Mesendoderm (in vitro differentiated cells): ENCODE results near the gene SIM2.
A peak's percentile ranks its signal among the peaks of the same experiment; 100 is the strongest.

ENCODE experiments used
- DNase-seq: peaks from one replicate; pipeline ENCODE4 v3.0.0; 2013
- H2AK5ac ChIP-seq: 2 replicates; pipeline ENCODE4 v1.6.1; 2013; ENCODE audit warnings: low read length, inconsistent platforms
- H2BK120ac ChIP-seq: 2 replicates; pipeline ENCODE4 v1.6.1; 2013; ENCODE audit warnings: low read depth, mild to moderate bottlenecking, low read length, moderate library complexity, mixed read lengths
- H2BK15ac ChIP-seq: replicated peaks from 2 replicates; pipeline ENCODE4 v1.6.1; 2013; ENCODE audit warnings: low read depth, mild to moderate bottlenecking, moderate library complexity
- H2BK5ac ChIP-seq: 2 replicates; pipeline ENCODE4 v1.6.1; 2013; ENCODE audit warnings: low read length, inconsistent platforms
- H3K18ac ChIP-seq: 2 replicates; pipeline ENCODE4 v1.6.1; 2013; ENCODE audit warnings: mild to moderate bottlenecking, low read length, mixed read lengths
- H3K23ac ChIP-seq: one replicate; pipeline ENCODE4 v1.6.1; 2013; ENCODE audit warnings: low read length
- H3K27ac ChIP-seq: 2 replicates; pipeline ENCODE4 v1.5.1; 2013; ENCODE audit warnings: low read depth, mild to moderate bottlenecking, inconsistent platforms, low read length, moderate library complexity
- H3K27me3 ChIP-seq: 2 replicates; pipeline ENCODE4 v1.6.1; 2013; ENCODE audit warnings: low read length, control low read depth, mild to moderate bottlenecking, inconsistent platforms; ENCODE audit not compliant: insufficient read depth, poor library complexity
- H3K36me3 ChIP-seq: 2 replicates; pipeline ENCODE4 v1.6.1; 2013; ENCODE audit warnings: low read length, inconsistent platforms; ENCODE audit not compliant: control insufficient read depth, insufficient read depth
- H3K4ac ChIP-seq: one replicate; pipeline ENCODE4 v1.6.1; 2013; ENCODE audit warnings: low read depth, mild to moderate bottlenecking, low read length, moderate library complexity
- H3K4me1 ChIP-seq: 2 replicates; pipeline ENCODE4 v1.6.1; 2013; ENCODE audit warnings: low read depth, low read length, inconsistent platforms; ENCODE audit not compliant: control insufficient read depth
- H3K4me2 ChIP-seq: 2 replicates; pipeline ENCODE4 v1.6.1; 2013; ENCODE audit warnings: low read length
- H3K4me3 ChIP-seq: 2 replicates; pipeline ENCODE4 v1.5.1; 2013; ENCODE audit warnings: mild to moderate bottlenecking, low read length
- H3K56ac ChIP-seq: one replicate; pipeline ENCODE4 v1.6.1; 2013; ENCODE audit warnings: low read length
- H3K79me1 ChIP-seq: 2 replicates; pipeline ENCODE4 v1.6.1; 2013; ENCODE audit warnings: low read length, inconsistent platforms
- H3K79me2 ChIP-seq: 2 replicates; pipeline ENCODE4 v1.6.1; 2013; ENCODE audit warnings: mild to moderate bottlenecking, low read length; ENCODE audit not compliant: control insufficient read depth, insufficient read depth
- H3K9ac ChIP-seq: 2 replicates; pipeline ENCODE4 v1.6.1; 2013; ENCODE audit warnings: low read length, inconsistent platforms
- H4K5ac ChIP-seq: one replicate; pipeline ENCODE4 v1.6.1; 2013; ENCODE audit warnings: low read length
- H4K8ac ChIP-seq: one replicate; pipeline ENCODE4 v1.6.1; 2013; ENCODE audit warnings: low read depth, mild to moderate bottlenecking, control low read depth, low read length, moderate library complexity
- WGBS: extraction: QIAGEN DNeasy Blood & Tissue Kit; methylation state at CpG from one replicate; pipeline ENCODE4 v1.1.7; 2013; ENCODE audit warnings: low lambda C conversion rate, missing lambda C conversion rate; ENCODE audit not compliant: insufficient coverage; ENCODE audit errors: extremely low coverage; 5-methylcytosine and 5-hydroxymethylcytosine counted together

The SIM2 gene

DNA sequence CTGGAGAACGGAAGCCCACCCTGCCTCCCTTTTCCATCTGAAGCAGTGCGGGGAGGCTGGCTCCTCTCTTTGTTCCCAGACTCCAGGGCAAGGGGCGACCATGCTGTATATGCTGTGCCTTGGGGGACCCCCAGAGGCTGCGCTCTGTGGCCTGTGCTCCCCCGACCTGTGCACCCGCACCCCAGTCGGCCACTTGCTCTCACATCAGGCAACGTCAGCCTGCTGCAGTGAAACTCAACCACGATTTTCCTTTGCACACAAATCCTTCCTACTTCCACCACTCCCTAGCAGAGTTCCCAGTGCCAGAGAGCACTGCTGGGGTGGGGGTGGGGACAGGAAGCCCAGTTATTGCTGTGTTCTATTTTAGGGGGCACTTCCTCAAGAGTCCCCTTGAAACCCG, 52.5 kb downstream of the SIM2 start:
- Histone ChIP-seq H3K23ac (no peak overlapping the region), H3K79me2 (no peaks in the 10 kb centered on the region), H3K56ac (peak overlapping the region; percentile 17), H4K8ac (no peak overlapping the region), H3K27me3 (peaks cover 3% of the 10 kb centered on the region), H2AK5ac (no peak overlapping the region), H3K4me2 (no peak overlapping the region), H2BK5ac (no peak overlapping the region), H4K5ac (no peak overlapping the region), H3K4ac (no peak overlapping the region), H3K79me1 (no peaks in the 10 kb centered on the region), H3K18ac (peak overlapping the region; percentile 69), H3K36me3 (no peaks in the 10 kb centered on the region), H2BK15ac (no peak overlapping the region), H3K27ac (no peak overlapping the region), H3K9ac (no peak overlapping the region), H3K4me3 (no peak overlapping the region), H3K4me1 (peaks cover 8% of the 10 kb centered on the region), H2BK120ac (no peak overlapping the region)
- WGBS = no CpG with 5 or more reads among the region's 10 CpGs
- peak; percentile 34 for DNase-seq

DNA sequence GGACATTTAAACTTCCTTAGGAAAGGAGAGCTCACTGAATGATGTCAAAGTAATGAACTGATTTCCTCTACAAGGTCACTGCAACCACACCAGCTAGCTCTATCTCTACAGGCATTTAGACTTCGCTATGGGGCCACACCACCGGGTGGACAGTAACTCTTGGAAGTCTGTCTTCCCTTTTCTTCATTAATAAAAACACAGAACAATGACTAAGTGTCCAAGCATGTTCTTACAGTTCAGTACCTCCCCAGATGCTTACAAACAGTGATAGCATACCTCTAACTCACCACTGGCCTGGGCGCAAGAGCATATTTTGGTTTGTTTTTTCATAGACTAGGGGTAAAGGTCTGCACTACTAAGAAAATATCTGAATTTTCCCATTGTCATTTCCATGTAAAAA, 54.6 kb downstream of the SIM2 start:
- Histone ChIP-seq H3K9ac (no peak overlapping the region), H3K27ac (no peak overlapping the region), H3K56ac (no peak overlapping the region), H3K27me3 (peaks cover 3% of the 10 kb centered on the region), H3K4me3 (no peak overlapping the region), H2BK15ac (no peak overlapping the region), H3K79me2 (no peaks in the 10 kb centered on the region), H2BK5ac (no peak overlapping the region), H4K8ac (no peak overlapping the region), H3K4me2 (no peak overlapping the region), H3K4ac (no peak overlapping the region), H3K79me1 (no peaks in the 10 kb centered on the region), H4K5ac (no peak overlapping the region), H3K23ac (no peak overlapping the region), H2AK5ac (no peak overlapping the region), H2BK120ac (no peak overlapping the region), H3K4me1 (peaks cover 7% of the 10 kb centered on the region), H3K36me3 (no peaks in the 10 kb centered on the region), H3K18ac (no peak overlapping the region)
- WGBS = no CpG with 5 or more reads among the region's 3 CpGs
- no peak for DNase-seq

DNA sequence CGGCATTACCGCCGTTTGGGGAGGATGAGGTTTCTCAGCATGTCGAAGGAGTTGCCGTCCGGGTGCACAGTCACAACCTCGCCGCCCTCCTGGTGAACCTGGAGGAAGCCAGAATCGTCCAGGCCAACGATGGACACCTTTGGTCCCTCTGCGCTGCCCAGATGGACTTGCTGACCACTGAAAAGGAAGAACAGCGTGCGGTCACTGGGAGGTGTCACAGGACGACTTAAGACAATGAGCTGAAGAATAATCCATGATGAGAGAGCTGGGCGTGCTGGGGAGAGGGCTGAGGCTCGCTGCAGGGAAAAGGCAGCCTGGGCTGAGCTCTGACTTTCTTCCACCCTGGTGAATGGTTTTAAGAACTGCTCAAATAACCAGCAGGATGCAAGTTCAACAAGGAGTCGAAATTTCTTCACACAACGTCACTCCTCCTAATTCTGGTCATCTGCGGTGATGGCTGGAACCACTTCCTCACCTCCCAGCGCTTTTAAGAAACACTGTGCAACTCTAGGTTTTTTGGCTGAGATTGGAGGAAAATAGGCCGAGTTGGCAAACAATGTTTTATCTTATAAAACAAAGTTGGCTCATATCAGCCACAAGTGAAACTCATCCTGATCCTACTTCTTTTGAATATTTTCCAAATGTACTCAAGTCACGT, 55.5 kb downstream of the SIM2 start:
- no peak overlapping the region for H3K27ac ChIP-seq
- H3K56ac ChIP-seq = no peak overlapping the region
- no peak overlapping the region for H4K5ac ChIP-seq
- no peak overlapping the region for H3K23ac ChIP-seq
- no peak overlapping the region for H3K18ac ChIP-seq
- H3K4me2 ChIP-seq = no peak overlapping the region
- no peak overlapping the region for H3K4me3 ChIP-seq
- H3K9ac ChIP-seq = no peak overlapping the region
- no peaks in the 10 kb centered on the region for H3K27me3 ChIP-seq
- H3K4me1 ChIP-seq = peaks cover 7% of the 10 kb centered on the region
- no peaks in the 10 kb centered on the region for H3K79me1 ChIP-seq
- no peaks in the 10 kb centered on the region for H3K79me2 ChIP-seq
- no peak overlapping the region for H2AK5ac ChIP-seq
- no peak overlapping the region for H4K8ac ChIP-seq
- H2BK15ac ChIP-seq = no peak overlapping the region
- H3K36me3 ChIP-seq = no peaks in the 10 kb centered on the region
- no peak overlapping the region for H2BK120ac ChIP-seq
- no peak for DNase-seq
- no peak overlapping the region for H2BK5ac ChIP-seq
- no peak overlapping the region for H3K4ac ChIP-seq
- WGBS = no CpG with 5 or more reads among the region's 22 CpGs

DNA sequence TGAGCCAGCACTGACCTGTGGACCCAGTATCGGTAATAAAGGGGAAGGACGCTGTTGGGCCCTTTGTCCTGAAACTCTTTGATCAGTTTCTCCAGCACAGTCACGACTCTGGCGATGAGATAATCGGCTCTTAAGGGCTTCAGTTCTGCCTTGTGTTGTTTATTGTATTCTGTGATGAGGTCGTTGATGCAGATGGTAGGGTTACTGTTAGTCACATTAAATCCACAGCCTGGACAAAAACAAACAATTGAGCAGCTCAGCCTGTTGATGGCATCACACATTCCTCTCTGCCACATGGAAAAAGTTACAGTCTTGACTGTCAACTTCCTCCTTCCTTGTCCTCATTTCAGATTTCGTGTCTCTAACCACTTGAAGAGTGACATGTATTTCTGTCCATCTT, 57.6 kb downstream of the SIM2 start:
- Histone ChIP-seq H3K4me2 (no peak overlapping the region), H3K4me1 (peaks cover 2% of the 10 kb centered on the region), H4K8ac (no peak overlapping the region), H3K27ac (no peak overlapping the region), H3K79me2 (no peaks in the 10 kb centered on the region), H2BK15ac (no peak overlapping the region), H4K5ac (no peak overlapping the region), H3K27me3 (no peaks in the 10 kb centered on the region), H3K18ac (no peak overlapping the region), H3K4me3 (no peak overlapping the region), H2BK120ac (no peak overlapping the region), H3K56ac (no peak overlapping the region), H3K4ac (no peak overlapping the region), H2BK5ac (no peak overlapping the region), H2AK5ac (no peak overlapping the region), H3K36me3 (no peaks in the 10 kb centered on the region), H3K23ac (no peak overlapping the region), H3K9ac (no peak overlapping the region), H3K79me1 (no peaks in the 10 kb centered on the region)
- peak; percentile 49 for DNase-seq
- no CpG with 5 or more reads among the region's 7 CpGs for WGBS

- no peak overlapping the region for H2BK120ac ChIP-seq
- DNase-seq = peak; percentile 56
- H3K27ac ChIP-seq = no peak overlapping the region
- no peaks in the 10 kb centered on the region for H3K27me3 ChIP-seq
- H3K36me3 ChIP-seq = no peaks in the 10 kb centered on the region
- WGBS = no CpG with 5 or more reads among the region's 6 CpGs
- no peak overlapping the region for H2BK5ac ChIP-seq
- H4K8ac ChIP-seq = no peak overlapping the region
- H2AK5ac ChIP-seq = no peak overlapping the region
- H3K4ac ChIP-seq = no peak overlapping the region
- H3K56ac ChIP-seq = no peak overlapping the region
- H3K4me2 ChIP-seq = no peak overlapping the region
- H3K79me2 ChIP-seq = no peaks in the 10 kb centered on the region
- no peak overlapping the region for H4K5ac ChIP-seq
- no peak overlapping the region for H3K9ac ChIP-seq
- no peak overlapping the region for H3K18ac ChIP-seq
- H2BK15ac ChIP-seq = no peak overlapping the region
- H3K79me1 ChIP-seq = no peaks in the 10 kb centered on the region
- H3K4me3 ChIP-seq = no peak overlapping the region
- H3K23ac ChIP-seq = no peak overlapping the region
- H3K4me1 ChIP-seq = peaks cover 2% of the 10 kb centered on the region
Measured at GRCh38 chr21:36757196-36757595, 58.3 kb downstream of the SIM2 start.
